Esophagus muscularis mucosa (tissue), 4 donors: Measurements from ENCODE around the gene FKBP1B.

ENCODE experiments used
- CTCF ChIP-seq, 3 experiments: fragments of 200-600 bp in 2 of 3; fragments of 450-650 bp in 1 of 3; sonication (generic) in 2 of 3; IDR thresholded peaks; one replicate each; pipeline ENCODE4 v1.5.1; 2017 to 2019; ENCODE audit warnings: antibody characterized with exemption in 3 of 3, mild to moderate bottlenecking in 2 of 3, moderate library complexity in 1 of 3
- EP300 ChIP-seq: sonication (generic); formaldehyde crosslinking; IDR thresholded peaks from one replicate; pipeline ENCODE4 v1.6.1; 2017; ENCODE audit warnings: antibody characterized with exemption
- POLR2A ChIP-seq: fragments of 450-650 bp; IDR thresholded peaks from one replicate; pipeline ENCODE4 v1.6.1; 2017; ENCODE audit warnings: antibody characterized with exemption, moderate library complexity, mild to moderate bottlenecking, low read depth
- POLR2AphosphoS5 ChIP-seq, 2 donors: sonication (generic); formaldehyde crosslinking; IDR thresholded peaks; one replicate each; pipeline ENCODE4 v1.6.1; 2017; ENCODE audit warnings: antibody characterized with exemption in 2 of 2

- TF ChIP-seq CTCF (IDR thresholded peaks at IDR 0.05) (no peak), EP300 (no peak), POLR2AphosphoS5 (IDR thresholded peaks at IDR 0.05) (no peak), POLR2A (no peak)
These were observed 35.6 kb downstream of the FKBP1B start for GRCh38 chr2:24085200-24085489.
